H1 (cell line): ENCODE measurements around the gene MANBA. TPM values are rescaled to one million over a fixed set of nuclear protein-coding genes. Genes with fewer than 3 reads are reported as not detected.

Source experiments
- CTCF ChIA-PET: fragments of 300-600 bp; sonication (Branson Sonifier 250); formaldehyde crosslinking; loops from one replicate; lab custom pipeline; 2021; ENCODE audit not compliant: partially characterized antibody; lab: Charles Lee
- POLR2A ChIA-PET: fragments of 300-600 bp; sonication (Branson Sonifier 250); formaldehyde crosslinking; loops from one replicate; lab custom pipeline; 2021; ENCODE audit warnings: inconsistent platforms; ENCODE audit not compliant: partially characterized antibody; lab: Charles Lee
- DNase-seq, 2 experiments: peaks; one replicate each; pipeline versions ENCODE4 v3.0.0 to v3.0.0-alpha.2; 2010 to 2022; ENCODE audit warnings: low spot score in 2 of 2, low read depth in 1 of 2, mixed read lengths in 1 of 2
- FAIRE-seq: peaks from 2 replicates; lab custom pipeline; 2011; peaks lifted over from hg19 to GRCh38; lab: Jason Lieb, UNC
- H2AFZ ChIP-seq: 2 replicates; pipeline ENCODE4 v1.8.1; 2012; ENCODE audit warnings: low read length, inconsistent platforms
- H2AK5ac ChIP-seq: 2 replicates; pipeline ENCODE4 v1.6.1; 2013; ENCODE audit warnings: low read depth, low read length
- H2BK120ac ChIP-seq: replicated peaks from 2 replicates; pipeline ENCODE3; 2013; ENCODE audit warnings: low read depth, low read length, inconsistent platforms
- H2BK12ac ChIP-seq: 2 replicates; pipeline ENCODE4 v1.6.1; 2013; ENCODE audit warnings: low read depth, low read length
- H2BK15ac ChIP-seq: 2 replicates; pipeline ENCODE4 v1.6.1; 2013; ENCODE audit warnings: low read length
- H2BK20ac ChIP-seq: 2 replicates; pipeline ENCODE4 v1.6.1; 2013; ENCODE audit warnings: low read length
- H2BK5ac ChIP-seq: 2 replicates; pipeline ENCODE4 v1.6.1; 2013; ENCODE audit warnings: low read depth, low read length
- H3K14ac ChIP-seq: 2 replicates; pipeline ENCODE4 v1.6.1; 2013; ENCODE audit warnings: inconsistent platforms; ENCODE audit not compliant: insufficient read length
- H3K18ac ChIP-seq: 2 replicates; pipeline ENCODE4 v1.6.1; 2013; ENCODE audit warnings: low read length; ENCODE audit errors: extremely low read depth
- H3K23ac ChIP-seq: 2 replicates; pipeline ENCODE4 v1.6.1; 2013; ENCODE audit warnings: inconsistent platforms; ENCODE audit not compliant: insufficient read length
- H3K23me2 ChIP-seq: 2 replicates; pipeline ENCODE4 v1.6.1; 2013; ENCODE audit warnings: low read depth, low read length
- H3K27ac ChIP-seq: 2 replicates; pipeline ENCODE4 v1.6.1; 2011; ENCODE audit warnings: low read depth, low read length, inconsistent platforms
- H3K27me3 ChIP-seq, 4 experiments: replicated peaks in 1 of 4; 1 replicate in 1 of 4; 2 replicates in 3 of 4; pipeline versions ENCODE4 v1.6.1 to v1.8.1; 2011 to 2013; ENCODE audit warnings: low read length in 3 of 4, mild to moderate bottlenecking in 3 of 4, inconsistent platforms in 2 of 4, mixed read lengths in 2 of 4, moderate library complexity in 1 of 4; ENCODE audit not compliant: control insufficient read depth in 3 of 4, insufficient read depth in 3 of 4; ENCODE audit errors: extremely low read depth in 1 of 4
- H3K36me3 ChIP-seq, 4 experiments: 2 replicates each; pipeline versions ENCODE4 v1.6.1 to v1.8.1; 2011 to 2013; ENCODE audit warnings: mild to moderate bottlenecking in 4 of 4, low read length in 3 of 4, moderate library complexity in 2 of 4, control low read depth in 1 of 4, inconsistent platforms in 1 of 4; ENCODE audit not compliant: insufficient read depth in 4 of 4, control insufficient read depth in 2 of 4
- H3K4ac ChIP-seq: replicated peaks from 2 replicates; pipeline ENCODE3; 2013; ENCODE audit warnings: low read length, low read depth, mixed read lengths, inconsistent platforms; ENCODE audit not compliant: insufficient read length
- H3K4me1 ChIP-seq, 4 experiments: replicated peaks in 1 of 4; 1 replicate in 1 of 4; 2 replicates in 3 of 4; pipeline versions ENCODE4 v1.6.1 to v1.8.1; 2011 to 2013; ENCODE audit warnings: low read length in 3 of 4, inconsistent platforms in 2 of 4, mixed read lengths in 1 of 4; ENCODE audit not compliant: insufficient read depth in 4 of 4, control insufficient read depth in 3 of 4
- H3K4me2 ChIP-seq, 2 experiments: 2 replicates each; pipeline versions ENCODE4 v1.6.1 to v1.8.1; 2011 to 2013; ENCODE audit warnings: low read depth in 2 of 2, low read length in 2 of 2, control low read depth in 1 of 2, inconsistent platforms in 1 of 2, mild to moderate bottlenecking in 1 of 2; ENCODE audit not compliant: insufficient read depth in 1 of 2
- H3K4me3 ChIP-seq, 4 experiments: fragments of 200-600, 300-600 bp in 1 of 4; sonication (generic), shearing (Covaris generic), sonication (Bioruptor Twin) in 1 of 4; 2 replicates each; pipeline versions ENCODE4 v1.5.1 to v1.8.1; 2011 to 2016; ENCODE audit warnings: low read length in 4 of 4, low read depth in 3 of 4, control low read depth in 2 of 4, inconsistent platforms in 2 of 4, mild to moderate bottlenecking in 2 of 4, mixed read lengths in 1 of 4, moderate library complexity in 1 of 4; ENCODE audit not compliant: insufficient read depth in 2 of 4; ENCODE audit errors: extremely low read depth in 1 of 4
- H3K56ac ChIP-seq: replicated peaks from 2 replicates; pipeline ENCODE3; 2013; ENCODE audit warnings: low read depth, mild to moderate bottlenecking, mixed read lengths, low read length, inconsistent platforms; ENCODE audit not compliant: insufficient read length
- H3K79me1 ChIP-seq: 2 replicates; pipeline ENCODE4 v1.6.1; 2013; ENCODE audit warnings: low read depth, low read length, control low read depth
- H3K79me2 ChIP-seq, 2 experiments: 2 replicates each; pipeline versions ENCODE4 v1.6.1 to v1.8.1; 2012 to 2013; ENCODE audit warnings: low read length in 2 of 2, mild to moderate bottlenecking in 2 of 2, inconsistent platforms in 1 of 2; ENCODE audit not compliant: insufficient read depth in 2 of 2, control insufficient read depth in 1 of 2
- H3K9ac ChIP-seq, 4 experiments: replicated peaks in 1 of 4; 1 replicate in 1 of 4; 2 replicates in 3 of 4; pipeline versions ENCODE4 v1.6.1 to v1.8.1; 2011 to 2013; ENCODE audit warnings: low read depth in 3 of 4, low read length in 3 of 4, control low read depth in 2 of 4, mild to moderate bottlenecking in 2 of 4, moderate library complexity in 2 of 4, inconsistent platforms in 1 of 4; ENCODE audit errors: extremely low read depth in 1 of 4
- H3K9me3 ChIP-seq, 2 experiments: 2 replicates each; pipeline versions ENCODE4 v1.6.1 to v1.8.1; 2012 to 2013; ENCODE audit warnings: mild to moderate bottlenecking in 2 of 2, moderate library complexity in 2 of 2, control low read depth in 1 of 2, inconsistent platforms in 1 of 2, low read depth in 1 of 2, low read length in 1 of 2, mixed read lengths in 1 of 2; ENCODE audit not compliant: insufficient read depth in 2 of 2
- H4K20me1 ChIP-seq, 2 experiments: replicated peaks in 1 of 2; 2 replicates each; pipeline versions ENCODE3 to v1.8.1; 2011 to 2013; ENCODE audit warnings: inconsistent platforms in 2 of 2, low read length in 2 of 2, mild to moderate bottlenecking in 1 of 2; ENCODE audit not compliant: insufficient read depth in 2 of 2, control insufficient read depth in 1 of 2
- H4K5ac ChIP-seq: 2 replicates; pipeline ENCODE4 v1.6.1; 2013; ENCODE audit warnings: low read length, low read depth, mixed read lengths, inconsistent platforms; ENCODE audit not compliant: insufficient read length
- H4K8ac ChIP-seq: 2 replicates; pipeline ENCODE4 v1.8.0; 2013; ENCODE audit warnings: mild to moderate bottlenecking, moderate library complexity, low read length, inconsistent platforms; ENCODE audit not compliant: insufficient read depth; ENCODE audit errors: extremely low read depth
- H4K91ac ChIP-seq: replicated peaks from 2 replicates; pipeline ENCODE3; 2013; ENCODE audit warnings: low read length, mixed read lengths, inconsistent platforms; ENCODE audit not compliant: insufficient read length
- CBX5 ChIP-seq: fragments of 300-800, 300-1000 bp; sonication (generic); IDR thresholded peaks from 2 replicates; pipeline ENCODE4 v1.7.1; 2016; ENCODE audit warnings: antibody characterized with exemption, low read length, low read depth
- CBX8 ChIP-seq: fragments of 300-800, 300-1000 bp; sonication (generic); IDR thresholded peaks from 2 replicates; pipeline ENCODE4 v1.7.1; 2016; ENCODE audit warnings: low read depth, low read length, borderline replicate concordance
- EGR1 ChIP-seq: IDR thresholded peaks from 2 replicates; pipeline ENCODE4 v1.6.1; 2011; ENCODE audit warnings: low read depth, low read length, borderline replicate concordance
- EP300 ChIP-seq, 2 experiments: IDR thresholded peaks; 1 replicate in 1 of 2; 2 replicates in 1 of 2; pipeline ENCODE4 v1.6.1; 2011 to 2012; ENCODE audit warnings: low read depth in 2 of 2, low read length in 2 of 2, mild to moderate bottlenecking in 2 of 2, borderline replicate concordance in 1 of 2, inconsistent platforms in 1 of 2, moderate library complexity in 1 of 2
- GABPA ChIP-seq: IDR thresholded peaks from 2 replicates; pipeline ENCODE4 v1.6.1; 2011; ENCODE audit warnings: mild to moderate bottlenecking, low read length, moderate library complexity, borderline replicate concordance; ENCODE audit not compliant: insufficient read depth
- RFX5 ChIP-seq: IDR thresholded peaks from 2 replicates; pipeline ENCODE4 v1.6.1; 2011; ENCODE audit warnings: low read depth, low read length, improper control_type of control experiment, borderline replicate concordance
- RNF2 ChIP-seq: fragments of 200-900, 300-1000 bp; sonication (generic); IDR thresholded peaks from 2 replicates; pipeline ENCODE4 v1.7.1; 2016; ENCODE audit warnings: borderline replicate concordance, low read depth, mild to moderate bottlenecking, antibody characterized with exemption, low read length; ENCODE audit not compliant: poor library complexity, severe bottlenecking; ENCODE audit errors: missing control alignments
- SIX5 ChIP-seq: IDR thresholded peaks from 2 replicates; pipeline ENCODE4 v1.6.1; 2011; ENCODE audit warnings: mild to moderate bottlenecking, low read depth, low read length
- SP4 ChIP-seq: IDR thresholded peaks from 2 replicates; pipeline ENCODE4 v1.6.1; 2012; ENCODE audit warnings: low read length, inconsistent platforms
- TCF12 ChIP-seq: IDR thresholded peaks from 2 replicates; pipeline ENCODE4 v1.6.1; 2011; ENCODE audit warnings: low read depth, mild to moderate bottlenecking, low read length
- ZNF274 ChIP-seq: IDR thresholded peaks from 2 replicates; pipeline ENCODE4 v1.7.0; 2012; ENCODE audit warnings: low read length, borderline replicate concordance; ENCODE audit errors: extremely low read depth
- WGBS, 2 experiments: shearing (Covaris generic) in 1 of 2; methylation state at CpG; one replicate each; pipeline versions ENCODE4 v1.1.6 to v1.1.7; 2013 to 2015; ENCODE audit warnings: low lambda C conversion rate in 2 of 2, mixed read lengths in 2 of 2, inconsistent platforms in 1 of 2, low coverage in 1 of 2, missing lambda C conversion rate in 1 of 2; ENCODE audit not compliant: insufficient replicate concordance in 2 of 2, insufficient coverage in 1 of 2, insufficient read length in 1 of 2; ENCODE audit errors: extremely low coverage in 1 of 2, missing lambda C conversion rate in 1 of 2; 5-methylcytosine and 5-hydroxymethylcytosine counted together
- polyA plus RNA-seq, 7 experiments: library from polyadenylated mRNA; depleted of rRNA in 3 of 7; stranded (reverse) in 5 of 7; unstranded in 2 of 7; fragments of >200 nt in 5 of 7; fragments of 200-250 nt in 2 of 7; gene quantifications; 1 replicate in 5 of 7; 2 replicates in 1 of 7; 4 replicates in 1 of 7; pipeline versions ENCODE4 v1.2.1 to v1.2.3, GENCODE V29; 2011 to 2013; ENCODE audit warnings: missing spikeins in 2 of 7, mixed read lengths in 2 of 7
- total RNA-seq: library from RNA; stranded (reverse); fragmentation: NEBNext Ultra II Directional; extraction: Animal tissue kit (Norgen Biotek cat#: 25700); gene quantifications from 2 replicates; pipeline ENCODE4 v1.2.1, GENCODE V29; 2021

MANBA gene
- total and polyA plus RNA-seq, 2 of the 8 experiments (the other 6 are each of a cell fraction or from before 2014, with no cell fraction given): 22.9 to 27.8 TPM

DNA sequence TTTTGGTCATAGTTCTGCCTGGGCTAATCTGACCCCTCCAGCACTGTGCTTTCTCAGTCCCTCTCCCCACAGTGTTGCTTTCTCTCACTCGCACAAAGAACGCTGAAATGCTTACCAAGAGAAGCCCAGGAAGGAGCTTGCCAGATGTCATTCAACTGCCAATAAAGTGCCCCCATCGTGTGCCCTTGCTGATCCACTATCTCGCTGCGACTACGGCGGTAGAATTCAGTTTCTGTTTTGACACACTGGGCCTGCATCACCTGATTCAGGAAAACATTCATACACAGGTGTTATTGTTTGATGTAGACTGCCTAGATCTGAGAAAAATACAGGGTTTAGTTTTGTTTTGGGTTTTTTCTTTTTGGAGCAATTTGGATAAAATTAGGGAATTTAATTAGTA, 121.2 kb downstream of the MANBA start:
- Histone ChIP-seq H3K56ac (no peak overlapping the region), H2BK5ac (no peak overlapping the region), H2BK120ac (no peak overlapping the region), H2AFZ (no peak overlapping the region), H3K27me3 (no peaks in the 10 kb centered on the region), H4K5ac (no peak overlapping the region), H3K79me1 (no peaks in the 10 kb centered on the region), H3K23ac (no peak overlapping the region), H3K9ac (no peak overlapping the region), H4K8ac (no peak overlapping the region), H3K27ac (no peak overlapping the region), H3K4ac (no peak overlapping the region), H4K20me1 (no peaks in the 10 kb centered on the region), H2BK12ac (no peak overlapping the region), H3K4me1 (no peaks in the 10 kb centered on the region), H3K36me3 (peaks cover 0 to 7% (median 2%) of the 10 kb centered on the region in 4 experiments; a peak in 6 of 8 replicates), H3K14ac (no peak overlapping the region), H2AK5ac (no peak overlapping the region), H2BK20ac (no peak overlapping the region), H3K79me2 (no peaks in the 10 kb centered on the region), H3K23me2 (0 out of 2 replicates have a peak, but pooled peaks cover 2% of the 10 kb centered on the region), H2BK15ac (no peak overlapping the region), H3K9me3 (no peaks in the 10 kb centered on the region), H4K91ac (no peak overlapping the region), H3K4me3 (no peak overlapping the region), H3K18ac (no peak overlapping the region), H3K4me2 (no peak overlapping the region)
- WGBS, 2 experiments: 94% methylated on average over 7 of the region's 7 CpGs; no CpG with 5 or more reads in 1 of the 2 experiments
- FAIRE-seq (no peak), DNase-seq (no peak)
- CTCF ChIA-PET: interaction anchor here (0.9 to 1.9 kb wide), 2 partner anchors 16 to 370 kb away, joined by 3 to 4 read pairs; no protein-coding TSS in a partner anchor
- POLR2A ChIA-PET: no interaction called here
- no peak for TF ChIP-seq GABPA
- TF ChIP-seq CBX5: no peak
- no peak for TF ChIP-seq SP4
- TF ChIP-seq CBX8: no peak
- no peak for TF ChIP-seq EP300 (IDR thresholded peaks at IDR 0.05; ENCODE audit: borderline replicate concordance in 1 of 2, low read depth in 2 of 2, low read length in 2 of 2)
- no peak for TF ChIP-seq RFX5
- no peak for TF ChIP-seq EGR1
- TF ChIP-seq ZNF274: no peak
- TF ChIP-seq SIX5: no peak
- TF ChIP-seq TCF12: no peak
- TF ChIP-seq RNF2: no peak
